Astrocyte of the spinal cord (primary cell): ENCODE data around the gene MRGPRD.

Experiments used
- DNase-seq: peaks from one replicate; pipeline ENCODE4 v3.0.0; 2011; ENCODE audit warnings: low read depth, low spot score
- H3K4me3 ChIP-seq: 2 replicates; pipeline ENCODE4 v1.5.1; 2011; ENCODE audit warnings: low read depth, mild to moderate bottlenecking, low read length, moderate library complexity
- in situ Hi-C: cut with HindIII; loops from 2 replicates; pipeline ENCODE4 v1.10.0; 2017; ENCODE audit warnings: low sequenced_read_pairs
- TF ChIP-seq, protein P1 (sequence below): IDR thresholded peaks from 2 replicates; pipeline ENCODE4 v1.5.1; 2012; ENCODE audit warnings: low read depth, mild to moderate bottlenecking, low read length, inconsistent platforms

MRGPRD gene

DNA sequence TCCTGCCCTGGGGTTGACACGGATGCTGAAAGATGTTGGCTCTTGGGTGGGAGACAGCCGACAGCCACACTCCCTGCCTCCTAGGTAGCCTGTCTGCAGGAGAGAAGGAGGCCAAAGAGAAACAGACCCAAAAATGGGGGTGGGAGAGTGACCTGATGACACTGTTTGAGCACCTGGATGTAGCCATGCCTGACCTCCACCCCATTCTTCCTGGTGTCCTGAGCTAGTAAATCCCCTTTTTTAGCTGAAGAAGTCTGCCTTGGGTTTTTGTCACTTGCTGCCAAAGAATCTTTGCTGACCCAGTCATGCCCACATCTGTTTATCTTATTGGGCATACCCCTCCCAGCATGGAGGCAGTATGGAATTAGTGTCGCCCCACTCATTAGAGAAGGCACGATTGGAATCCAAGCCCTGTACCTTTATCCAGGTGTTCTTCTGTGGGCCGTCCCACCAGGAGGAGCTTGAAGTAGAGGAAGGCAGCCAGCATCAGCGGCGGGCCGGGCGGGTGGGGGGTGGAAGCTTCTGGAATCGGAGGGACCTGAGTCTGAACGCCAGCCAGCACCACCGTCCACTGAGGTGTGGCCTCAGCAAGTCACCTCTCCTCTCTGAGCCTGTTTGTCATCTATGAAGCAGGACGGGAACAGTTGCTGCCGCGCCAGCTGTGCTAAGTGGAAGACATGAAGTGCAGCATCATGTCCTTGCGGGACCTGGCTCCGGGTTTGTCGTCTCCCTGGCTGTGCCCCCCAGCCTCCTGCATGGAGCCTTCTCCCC lies 39.3 kb downstream of the MRGPRD start:
- TF ChIP-seq, protein P1, sequence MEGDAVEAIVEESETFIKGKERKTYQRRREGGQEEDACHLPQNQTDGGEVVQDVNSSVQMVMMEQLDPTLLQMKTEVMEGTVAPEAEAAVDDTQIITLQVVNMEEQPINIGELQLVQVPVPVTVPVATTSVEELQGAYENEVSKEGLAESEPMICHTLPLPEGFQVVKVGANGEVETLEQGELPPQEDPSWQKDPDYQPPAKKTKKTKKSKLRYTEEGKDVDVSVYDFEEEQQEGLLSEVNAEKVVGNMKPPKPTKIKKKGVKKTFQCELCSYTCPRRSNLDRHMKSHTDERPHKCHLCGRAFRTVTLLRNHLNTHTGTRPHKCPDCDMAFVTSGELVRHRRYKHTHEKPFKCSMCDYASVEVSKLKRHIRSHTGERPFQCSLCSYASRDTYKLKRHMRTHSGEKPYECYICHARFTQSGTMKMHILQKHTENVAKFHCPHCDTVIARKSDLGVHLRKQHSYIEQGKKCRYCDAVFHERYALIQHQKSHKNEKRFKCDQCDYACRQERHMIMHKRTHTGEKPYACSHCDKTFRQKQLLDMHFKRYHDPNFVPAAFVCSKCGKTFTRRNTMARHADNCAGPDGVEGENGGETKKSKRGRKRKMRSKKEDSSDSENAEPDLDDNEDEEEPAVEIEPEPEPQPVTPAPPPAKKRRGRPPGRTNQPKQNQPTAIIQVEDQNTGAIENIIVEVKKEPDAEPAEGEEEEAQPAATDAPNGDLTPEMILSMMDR = no peak
- H3K4me3 ChIP-seq = no peak overlapping the region
- in situ Hi-C loops = no loop called here
- DNase-seq = no peak

DNA sequence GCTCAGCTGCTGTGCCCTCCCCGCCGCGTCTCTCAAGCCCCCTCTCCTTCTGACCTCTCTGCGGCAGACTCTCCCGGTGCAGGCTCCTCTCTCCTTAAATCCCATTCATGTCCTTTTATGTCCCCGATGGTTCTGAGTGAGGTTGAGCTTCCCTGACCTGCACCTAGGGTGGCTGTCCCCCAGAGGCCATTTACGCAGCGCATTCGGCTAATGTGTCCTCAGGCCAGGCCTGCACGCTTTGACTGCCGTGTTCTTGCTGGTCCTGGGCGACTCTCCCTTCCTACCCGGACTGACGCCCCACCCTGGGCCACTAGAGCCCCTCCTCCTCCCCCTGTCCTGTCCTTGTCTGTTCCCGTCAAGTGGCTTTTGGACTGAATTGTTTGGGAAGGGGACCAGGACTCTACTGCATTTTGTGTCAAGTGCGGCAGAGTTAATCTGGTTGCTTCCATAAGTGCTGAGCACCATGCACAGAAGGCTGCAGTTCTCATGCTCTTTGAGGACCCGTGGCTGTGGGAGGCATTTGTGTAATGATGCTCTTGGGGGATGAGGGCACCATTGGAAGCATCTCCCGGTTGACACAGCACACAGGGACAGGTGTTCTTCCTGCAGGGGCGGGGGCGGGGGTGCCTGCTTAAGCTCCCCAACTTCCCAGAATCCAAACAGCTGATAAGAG lies 40.0 kb downstream of the MRGPRD start:
- in situ Hi-C loops = no loop called here
- no peak for DNase-seq
- TF ChIP-seq, protein P1 = no peak
- H3K4me3 ChIP-seq = no peak overlapping the region

DNA sequence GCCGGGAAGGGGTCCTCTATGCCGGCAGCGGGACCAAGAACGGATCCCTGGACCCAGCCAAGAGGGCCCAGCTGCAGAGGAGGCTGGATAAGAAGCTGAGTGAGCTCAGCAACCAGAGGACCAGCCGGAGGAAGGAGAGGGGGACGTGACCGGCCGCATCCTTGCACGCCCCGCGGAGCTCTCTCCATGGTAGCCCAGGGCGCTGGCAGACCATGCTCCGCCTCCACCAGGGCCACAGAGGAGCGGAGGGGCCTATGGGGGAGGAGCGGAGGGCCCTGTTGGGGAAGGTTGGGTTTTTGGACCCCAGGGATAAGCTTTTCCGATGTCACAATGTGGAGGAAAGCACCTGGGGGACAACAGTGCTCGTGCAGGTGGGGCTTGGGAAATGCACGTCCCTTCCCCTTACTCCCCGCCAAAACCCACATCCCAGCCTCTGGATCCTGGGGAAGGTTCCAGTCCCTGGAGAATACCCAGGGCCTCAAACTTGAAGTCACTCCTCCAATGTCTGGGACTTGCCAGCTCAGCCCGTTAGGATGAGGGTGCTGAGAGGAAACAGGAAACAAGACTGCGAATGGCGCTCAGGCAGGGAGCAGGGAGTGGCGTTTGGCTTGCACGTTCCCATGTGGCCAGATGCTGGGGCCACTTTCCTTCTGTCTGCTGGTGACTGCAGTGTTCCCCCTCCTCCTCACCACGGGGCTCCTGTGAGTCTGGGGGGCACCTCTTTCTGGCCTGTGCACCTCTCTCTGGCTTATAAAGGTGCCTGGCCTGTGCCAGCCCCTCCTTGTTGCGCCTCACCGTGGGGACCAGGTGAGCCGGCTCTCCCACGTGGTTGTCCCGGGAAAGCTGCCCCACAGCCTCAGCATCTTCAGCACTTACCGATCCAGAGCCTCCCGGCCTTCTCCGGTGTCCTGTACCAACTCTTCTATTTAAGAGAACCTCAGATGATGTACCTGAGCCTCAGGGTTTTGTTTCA lies 40.9 kb downstream of the MRGPRD start:
- TF ChIP-seq, protein P1 = no peak
- H3K4me3 ChIP-seq = no peak overlapping the region
- no peak for DNase-seq
- in situ Hi-C loops = no loop called here

DNA sequence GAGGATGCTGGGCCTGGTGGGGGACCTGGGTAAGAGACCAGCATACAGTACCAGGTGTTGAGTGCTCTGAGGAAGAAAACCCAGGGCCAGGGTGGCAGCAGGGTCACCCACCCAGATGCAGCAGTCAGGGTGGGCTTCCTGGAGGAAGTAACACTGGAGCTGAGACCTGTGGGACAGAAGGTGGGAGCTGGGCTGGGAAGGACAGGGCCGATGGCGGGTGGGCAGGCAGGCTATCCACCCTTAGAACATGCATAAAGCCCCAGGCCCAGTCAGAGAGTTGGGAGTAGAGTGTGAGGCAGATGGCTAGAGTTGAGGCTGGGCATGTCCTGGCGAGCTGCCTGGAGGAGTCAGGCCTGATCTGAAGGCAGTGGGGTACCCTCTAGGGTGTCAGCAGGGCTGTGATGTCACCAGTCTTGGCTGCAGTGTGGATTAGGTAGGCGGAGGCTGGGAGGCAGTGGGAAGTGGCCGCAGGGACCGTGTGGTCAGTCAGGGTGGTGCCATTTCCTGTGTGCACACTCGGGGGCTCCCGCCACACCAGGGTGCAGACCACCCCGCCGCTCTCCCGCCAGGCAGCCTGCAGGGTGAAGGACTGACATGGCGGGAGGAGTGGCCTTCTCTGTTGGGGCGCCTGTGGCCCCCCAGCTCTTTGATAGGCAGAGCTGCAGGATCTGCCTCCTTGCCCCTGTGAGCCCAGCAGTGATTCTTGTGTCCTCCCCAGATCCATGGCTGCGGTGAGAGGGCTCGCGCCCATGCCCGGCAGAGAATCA lies 41.8 kb downstream of the MRGPRD start:
- no peak for DNase-seq
- TF ChIP-seq, protein P1 = no peak
- in situ Hi-C loops = no loop called here
- no peak overlapping the region for H3K4me3 ChIP-seq

DNA sequence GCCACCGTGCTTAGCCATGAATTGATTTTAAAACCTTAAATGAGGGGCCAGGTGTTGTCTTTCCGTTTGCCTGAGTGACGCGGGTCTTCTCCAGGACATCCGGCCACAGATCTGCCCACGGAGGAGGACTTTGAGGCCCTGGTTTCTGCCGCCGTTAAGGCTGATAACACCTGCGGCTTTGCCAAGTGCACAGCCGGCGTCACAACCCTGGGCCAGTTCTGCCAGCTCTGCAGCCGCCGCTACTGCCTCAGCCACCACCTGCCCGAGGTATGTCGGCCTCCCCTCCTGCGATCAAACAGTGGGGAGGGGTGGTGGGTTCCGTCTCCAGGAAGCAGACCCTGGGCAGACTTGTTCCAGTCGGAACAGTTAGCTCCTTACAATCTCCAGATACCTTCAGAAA lies 42.7 kb downstream of the MRGPRD start:
- TF ChIP-seq, protein P1 = no peak
- in situ Hi-C loops = no loop called here
- DNase-seq = no peak
- H3K4me3 ChIP-seq = no peak overlapping the region
